GM23248 (cell line): Measurements from ENCODE around the gene ASIC4.

Source experiments
- EZH2 ChIP-seq: fragments of 200-600 bp; sonication (generic); IDR thresholded peaks from 2 replicates; pipeline ENCODE4 v1.6.1; 2018; ENCODE audit warnings: antibody characterized with exemption, mild to moderate bottlenecking; ENCODE audit not compliant: insufficient read depth, poor library complexity, severe bottlenecking
- EZH2phosphoT487 ChIP-seq: fragments of 200-600 bp; sonication (generic); IDR thresholded peaks from 2 replicates; pipeline ENCODE4 v1.6.1; 2018; ENCODE audit warnings: antibody characterized with exemption, moderate library complexity, mild to moderate bottlenecking, low read depth; ENCODE audit not compliant: insufficient read depth

GRCh38 chr2:219497495-219498279, 16.6 kb upstream of the ASIC4 start:
- TF ChIP-seq EZH2 (no peak), EZH2phosphoT487 (no peak)
